ENCODE measurements around the gene CEP41. TPM values are rescaled to one million over a fixed set of nuclear protein-coding genes. Genes with fewer than 3 reads are reported as not detected.
A peak's percentile ranks its signal among the peaks of the same experiment; 100 is the strongest.

The CEP41 gene
- total and polyA plus RNA-seq, 2 of the 13 experiments (the other 11 are each of a cell fraction or from before 2014, with no cell fraction given), result 8.7 to 9.0 TPM

DNA sequence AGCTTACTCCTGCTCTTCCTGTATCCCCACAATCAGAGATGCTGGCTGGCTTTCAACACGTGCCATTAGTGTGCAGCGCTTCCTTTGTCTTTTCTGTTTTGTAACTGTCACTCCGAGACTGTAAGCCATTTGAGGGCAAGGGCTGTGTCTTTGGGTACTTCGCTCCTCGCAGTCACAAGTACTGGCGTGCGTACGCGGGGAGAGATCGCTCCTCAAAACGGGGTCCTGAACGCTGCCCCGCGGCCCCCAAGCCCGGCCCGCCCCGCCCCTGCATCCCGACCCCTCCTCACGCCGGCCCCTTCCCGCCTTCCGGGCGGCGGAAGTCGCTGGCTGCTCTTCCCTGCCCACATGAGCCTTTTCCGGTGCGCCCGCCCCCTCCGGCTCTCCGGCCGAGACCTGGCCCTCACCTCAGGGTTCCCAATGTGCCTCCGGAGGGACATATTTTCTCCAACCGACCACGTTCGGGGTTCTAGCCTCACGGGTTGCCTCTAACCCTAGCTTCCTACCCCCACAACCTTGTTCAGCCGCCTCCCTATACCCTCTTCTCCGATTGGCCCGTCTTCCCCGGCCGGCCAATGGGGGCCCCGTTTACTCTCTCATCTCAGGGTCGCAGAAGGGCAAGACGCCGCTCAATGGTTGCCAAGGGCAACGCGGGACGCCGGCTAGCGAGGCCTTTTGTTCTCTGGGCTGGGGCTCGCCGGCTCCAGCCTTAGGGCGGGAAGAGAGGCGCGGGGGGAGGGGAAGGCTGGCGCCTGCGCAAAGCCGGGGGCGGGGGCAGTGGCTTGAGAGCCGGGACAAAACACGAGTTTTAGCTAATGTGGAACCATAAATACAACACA is at the start of gene CEP41 (continued):
- TF ChIP-seq DNMT1 (CRISPR knock-in tag; IDR thresholded peaks at IDR 0.05) (peak; percentile 67; the same call in 1 of the 2 replicates), MYC (CRISPR knock-in tag; IDR thresholded peaks at IDR 0.05; ENCODE audit: borderline replicate concordance) (peak; percentile 24; the same call in 1 of the 2 replicates), TCF12 (IDR thresholded peaks at IDR 0.05) (no peak), TCF12 (CRISPR knock-in tag; IDR thresholded peaks at IDR 0.05) (0 out of 2 replicates have a peak, but pooled peaks have one; percentile 40), KLF9 (CRISPR knock-in tag; IDR thresholded peaks at IDR 0.05; ENCODE audit: low read depth) (no peak), RXRA (CRISPR knock-in tag; IDR thresholded peaks at IDR 0.05) (peak; percentile 93), SYNCRIP (IDR thresholded peaks at IDR 0.05; ENCODE audit: insufficient read depth, low read depth, low read length) (no peak), HOXA3 (CRISPR knock-in tag; IDR thresholded peaks at IDR 0.05) (peak; percentile 44; the same call in 1 of the 2 replicates), ASH2L (IDR thresholded peaks at IDR 0.05; ENCODE audit: insufficient read length, low read depth, low read length) (peak; percentile 81)
- TF ChIP-seq, protein P1, sequence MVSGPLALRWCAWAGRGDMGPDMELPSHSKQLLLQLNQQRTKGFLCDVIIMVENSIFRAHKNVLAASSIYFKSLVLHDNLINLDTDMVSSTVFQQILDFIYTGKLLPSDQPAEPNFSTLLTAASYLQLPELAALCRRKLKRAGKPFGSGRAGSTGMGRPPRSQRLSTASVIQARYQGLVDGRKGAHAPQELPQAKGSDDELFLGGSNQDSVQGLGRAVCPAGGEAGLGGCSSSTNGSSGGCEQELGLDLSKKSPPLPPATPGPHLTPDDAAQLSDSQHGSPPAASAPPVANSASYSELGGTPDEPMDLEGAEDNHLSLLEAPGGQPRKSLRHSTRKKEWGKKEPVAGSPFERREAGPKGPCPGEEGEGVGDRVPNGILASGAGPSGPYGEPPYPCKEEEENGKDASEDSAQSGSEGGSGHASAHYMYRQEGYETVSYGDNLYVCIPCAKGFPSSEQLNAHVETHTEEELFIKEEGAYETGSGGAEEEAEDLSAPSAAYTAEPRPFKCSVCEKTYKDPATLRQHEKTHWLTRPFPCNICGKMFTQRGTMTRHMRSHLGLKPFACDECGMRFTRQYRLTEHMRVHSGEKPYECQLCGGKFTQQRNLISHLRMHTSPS (CRISPR knock-in tag; IDR thresholded peaks at IDR 0.05; ENCODE audit: low read depth), result no peak
- TF ChIP-seq, protein P2, sequence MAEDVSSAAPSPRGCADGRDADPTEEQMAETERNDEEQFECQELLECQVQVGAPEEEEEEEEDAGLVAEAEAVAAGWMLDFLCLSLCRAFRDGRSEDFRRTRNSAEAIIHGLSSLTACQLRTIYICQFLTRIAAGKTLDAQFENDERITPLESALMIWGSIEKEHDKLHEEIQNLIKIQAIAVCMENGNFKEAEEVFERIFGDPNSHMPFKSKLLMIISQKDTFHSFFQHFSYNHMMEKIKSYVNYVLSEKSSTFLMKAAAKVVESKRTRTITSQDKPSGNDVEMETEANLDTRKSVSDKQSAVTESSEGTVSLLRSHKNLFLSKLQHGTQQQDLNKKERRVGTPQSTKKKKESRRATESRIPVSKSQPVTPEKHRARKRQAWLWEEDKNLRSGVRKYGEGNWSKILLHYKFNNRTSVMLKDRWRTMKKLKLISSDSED (CRISPR knock-in tag; IDR thresholded peaks at IDR 0.05), result no peak
- TF ChIP-seq, protein P3, sequence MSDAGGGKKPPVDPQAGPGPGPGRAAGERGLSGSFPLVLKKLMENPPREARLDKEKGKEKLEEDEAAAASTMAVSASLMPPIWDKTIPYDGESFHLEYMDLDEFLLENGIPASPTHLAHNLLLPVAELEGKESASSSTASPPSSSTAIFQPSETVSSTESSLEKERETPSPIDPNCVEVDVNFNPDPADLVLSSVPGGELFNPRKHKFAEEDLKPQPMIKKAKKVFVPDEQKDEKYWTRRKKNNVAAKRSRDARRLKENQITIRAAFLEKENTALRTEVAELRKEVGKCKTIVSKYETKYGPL (CRISPR knock-in tag; IDR thresholded peaks at IDR 0.05), result no peak

All from HepG2 (cell line).